Breast epithelium (tissue), 3 donors: ENCODE results near the gene ATAD3B.
"Not testable (repeated sequence)": the region's sequence is repeated elsewhere in the genome, so short reads cannot be mapped to it uniquely, and the experiment has no call there.

ENCODE experiments used
- POLR2A ChIP-seq: fragments of 450-650 bp; IDR thresholded peaks from one replicate; pipeline ENCODE4 v1.6.1; 2016; ENCODE audit warnings: antibody characterized with exemption, mild to moderate bottlenecking, moderate library complexity
- POLR2AphosphoS5 ChIP-seq, 3 donors: sonication (generic); formaldehyde crosslinking; IDR thresholded peaks; one replicate each; pipeline ENCODE4 v1.6.1; 2017; ENCODE audit warnings: antibody characterized with exemption in 3 of 3
- TF ChIP-seq, protein P1 (sequence below), 3 donors: fragments of 450-650 bp; IDR thresholded peaks; one replicate each; pipeline ENCODE4 v1.5.1; 2016 to 2017; ENCODE audit warnings: antibody characterized with exemption in 3 of 3, mild to moderate bottlenecking in 3 of 3, moderate library complexity in 3 of 3

DNA sequence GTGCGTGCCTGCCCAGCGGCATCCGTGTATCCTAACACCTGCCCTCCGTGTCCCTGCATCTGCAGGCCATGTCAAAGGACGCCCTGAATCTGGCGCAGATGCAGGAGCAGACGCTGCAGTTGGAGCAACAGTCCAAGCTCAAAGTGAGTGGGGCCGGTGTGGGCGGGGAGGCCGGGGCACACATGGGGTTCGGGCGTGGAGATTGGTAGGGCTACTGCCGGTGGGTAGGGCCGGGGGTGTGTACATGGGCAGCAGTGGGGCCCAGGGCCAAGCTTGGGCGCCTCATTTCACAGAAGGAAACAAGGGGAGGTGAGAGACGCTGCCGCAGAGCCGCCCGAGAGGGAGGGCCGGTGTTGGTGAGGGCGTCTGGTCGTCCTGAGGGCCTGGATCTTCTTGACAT lies 20.9 kb upstream of the ATAD3B start:
- not testable (repeated sequence) for TF ChIP-seq POLR2A; POLR2AphosphoS5 (IDR thresholded peaks at IDR 0.05)
- TF ChIP-seq, protein P1, sequence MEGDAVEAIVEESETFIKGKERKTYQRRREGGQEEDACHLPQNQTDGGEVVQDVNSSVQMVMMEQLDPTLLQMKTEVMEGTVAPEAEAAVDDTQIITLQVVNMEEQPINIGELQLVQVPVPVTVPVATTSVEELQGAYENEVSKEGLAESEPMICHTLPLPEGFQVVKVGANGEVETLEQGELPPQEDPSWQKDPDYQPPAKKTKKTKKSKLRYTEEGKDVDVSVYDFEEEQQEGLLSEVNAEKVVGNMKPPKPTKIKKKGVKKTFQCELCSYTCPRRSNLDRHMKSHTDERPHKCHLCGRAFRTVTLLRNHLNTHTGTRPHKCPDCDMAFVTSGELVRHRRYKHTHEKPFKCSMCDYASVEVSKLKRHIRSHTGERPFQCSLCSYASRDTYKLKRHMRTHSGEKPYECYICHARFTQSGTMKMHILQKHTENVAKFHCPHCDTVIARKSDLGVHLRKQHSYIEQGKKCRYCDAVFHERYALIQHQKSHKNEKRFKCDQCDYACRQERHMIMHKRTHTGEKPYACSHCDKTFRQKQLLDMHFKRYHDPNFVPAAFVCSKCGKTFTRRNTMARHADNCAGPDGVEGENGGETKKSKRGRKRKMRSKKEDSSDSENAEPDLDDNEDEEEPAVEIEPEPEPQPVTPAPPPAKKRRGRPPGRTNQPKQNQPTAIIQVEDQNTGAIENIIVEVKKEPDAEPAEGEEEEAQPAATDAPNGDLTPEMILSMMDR (IDR thresholded peaks at IDR 0.05): not testable (repeated sequence)
